Right renal cortex interstitium (tissue), 3 donors: ENCODE data around the gene COMT. TPM values are rescaled to one million over a fixed set of nuclear protein-coding genes. Genes with fewer than 3 reads are reported as not detected.

Experiments
- DNase-seq, 3 donors: peaks; one replicate each; pipeline ENCODE4 v3.0.0-alpha.2; 2013; ENCODE audit warnings: low read depth in 3 of 3, low spot score in 2 of 3
- polyA plus RNA-seq, 3 donors: library from polyadenylated mRNA; unstranded; fragments of 120-200 nt; gene quantifications; one replicate each; pipeline ENCODE4 v1.2.1, GENCODE V29; 2013; ENCODE audit not compliant: insufficient read length in 3 of 3

COMT gene
- polyA plus RNA-seq = 100 to 1,000 TPM in 2 of 3 donors, 10 to 100 TPM in 1; 88.6 to 126 (median 107) TPM

DNA sequence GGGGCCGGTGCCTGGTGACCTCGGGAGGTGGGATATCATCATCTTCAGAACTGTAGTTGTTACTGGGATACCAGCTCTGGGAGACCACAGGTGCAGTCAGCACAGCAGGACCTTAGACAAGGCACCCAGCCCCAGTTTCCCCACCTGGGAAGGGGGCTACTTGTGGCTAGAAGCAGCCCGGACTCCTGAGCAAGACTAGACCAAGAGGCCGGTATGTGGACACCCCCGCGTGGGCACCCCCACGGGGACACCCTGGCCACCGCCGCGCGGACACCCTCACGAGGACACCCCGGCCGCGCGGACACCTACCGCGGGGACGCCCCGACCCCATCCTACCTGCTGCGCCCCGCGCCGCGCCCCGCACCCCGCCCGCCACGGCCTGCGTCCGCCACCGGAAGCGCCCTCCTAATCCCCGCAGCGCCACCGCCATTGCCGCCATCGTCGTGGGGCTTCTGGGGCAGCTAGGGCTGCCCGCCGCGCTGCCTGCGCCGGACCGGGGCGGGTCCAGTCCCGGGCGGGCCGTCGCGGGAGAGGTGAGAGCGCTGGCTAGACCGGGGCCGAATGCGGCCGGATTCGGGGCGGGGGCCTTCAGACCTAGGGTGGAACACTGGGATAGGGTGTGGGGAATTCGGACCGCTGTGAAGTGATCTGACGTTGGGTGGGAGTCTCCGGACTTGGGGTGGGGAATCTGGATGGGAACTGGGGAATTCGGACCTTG, at the start of gene COMT, which contains the start of gene TXNRD2:
COMT (plus strand) TSS at position 408 of the 718 bp plus-strand sequence. CDS start 20,755 bp downstream, outside the sequence.
TXNRD2 (minus strand) TSS at position 454 of the 718 bp plus-strand sequence; CDS start at position 439, 15 bp downstream.
- DNase-seq = no peak

DNA sequence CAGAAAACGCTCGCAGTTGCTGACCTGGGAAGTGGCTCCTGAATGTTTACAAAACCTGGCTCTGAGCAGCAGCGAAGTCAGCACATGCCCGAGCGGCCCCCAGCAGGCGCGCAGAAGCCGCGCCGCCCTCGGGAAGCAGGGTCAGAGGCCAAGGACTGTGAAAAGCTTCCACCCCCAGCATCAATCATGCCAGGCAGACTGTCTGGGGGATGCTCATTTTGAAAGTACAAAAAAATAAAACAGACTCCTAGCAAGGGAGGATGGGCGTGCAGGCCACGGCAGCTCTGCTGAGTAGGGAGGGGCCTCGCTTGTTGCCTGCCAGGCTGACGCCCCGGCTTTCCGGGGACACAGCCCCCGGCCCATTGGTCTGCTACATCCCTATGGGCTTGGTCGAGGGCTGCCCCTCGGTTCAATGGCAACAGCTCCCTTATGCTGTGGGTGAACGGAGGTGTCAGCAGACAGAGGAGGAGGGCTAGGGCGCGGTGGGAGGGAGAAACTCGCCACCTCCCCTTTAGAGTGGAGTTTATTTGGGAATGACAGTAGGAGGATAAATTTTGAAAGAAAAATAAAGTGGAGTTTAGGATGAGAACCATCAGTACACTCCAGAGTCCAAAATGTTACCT, 49.2 kb upstream of the COMT start:
- no peak for DNase-seq

DNA sequence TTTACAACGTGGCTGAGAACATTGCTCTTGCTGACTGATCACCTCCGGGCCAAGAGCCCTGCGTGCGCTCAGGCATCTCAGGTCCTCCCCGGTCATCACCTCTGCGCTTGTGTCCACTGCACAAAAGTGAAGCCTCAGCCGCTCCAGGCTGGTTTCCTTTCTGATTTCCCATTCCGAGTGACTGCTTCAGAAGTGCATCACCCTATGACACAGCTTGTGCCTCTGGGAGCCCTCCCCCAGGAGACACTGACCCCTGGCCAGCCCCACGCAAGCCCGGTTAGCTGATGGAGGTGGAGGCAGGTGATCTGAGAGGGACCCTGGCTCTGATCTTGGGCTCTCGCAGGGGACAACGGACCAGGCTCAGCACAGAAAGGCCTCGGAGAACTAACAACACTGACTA, 48.6 kb upstream of the COMT start:
- no peak for DNase-seq

DNA sequence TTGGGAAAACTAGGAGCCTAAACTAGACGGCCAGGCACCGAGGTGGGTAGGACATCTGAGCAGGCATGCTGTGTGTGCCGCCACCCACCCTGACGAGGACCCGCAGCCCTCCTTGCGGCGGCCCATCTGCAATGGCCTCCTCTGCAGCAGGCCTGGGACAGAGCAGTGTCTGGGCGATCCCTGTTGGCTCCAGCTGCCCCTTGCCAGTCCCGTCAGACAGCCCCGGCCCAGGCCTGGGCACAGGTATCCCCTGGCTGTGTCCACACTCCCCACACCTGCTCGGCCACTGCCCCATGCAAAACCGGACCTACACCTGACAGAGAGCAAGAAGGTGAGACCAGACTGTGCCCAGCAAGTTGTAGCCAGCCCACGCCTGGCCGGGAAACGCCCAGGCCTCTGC, 48.2 kb upstream of the COMT start:
- no peak for DNase-seq

DNA sequence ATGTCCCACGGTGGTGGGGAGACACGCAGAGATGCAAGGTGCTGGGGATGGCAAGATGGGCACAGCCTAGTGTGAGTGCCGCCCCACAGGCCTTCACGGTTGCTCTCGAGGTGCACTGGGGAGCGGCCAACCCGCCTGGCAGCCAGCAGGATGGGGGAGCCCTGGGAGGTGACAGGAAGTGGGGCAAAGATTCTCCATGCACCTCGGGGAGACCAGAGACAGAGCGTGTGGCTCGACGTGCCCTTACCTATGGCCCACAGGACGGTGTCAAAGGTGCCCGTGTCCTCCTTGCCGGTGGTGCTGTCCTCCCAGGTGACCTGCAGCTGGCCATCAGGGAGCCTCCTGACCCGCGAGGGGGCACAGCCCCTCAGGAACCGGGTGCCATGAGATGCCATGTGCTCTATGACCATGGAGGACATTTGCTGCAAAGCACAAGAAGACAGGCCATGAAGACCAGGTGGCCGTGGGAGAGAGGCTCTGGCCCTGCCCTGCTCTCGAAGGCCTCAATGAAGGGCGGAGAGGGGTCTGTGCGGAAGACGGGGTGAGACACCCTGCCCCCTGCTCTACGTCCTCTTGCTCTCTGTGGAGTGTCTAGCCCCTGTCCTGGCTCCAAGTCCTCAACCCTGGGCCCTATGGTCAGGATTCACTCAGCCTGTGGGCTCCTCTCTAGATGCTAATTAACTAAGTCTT, 46.3 kb upstream of the COMT start:
- DNase-seq = no peak

DNA sequence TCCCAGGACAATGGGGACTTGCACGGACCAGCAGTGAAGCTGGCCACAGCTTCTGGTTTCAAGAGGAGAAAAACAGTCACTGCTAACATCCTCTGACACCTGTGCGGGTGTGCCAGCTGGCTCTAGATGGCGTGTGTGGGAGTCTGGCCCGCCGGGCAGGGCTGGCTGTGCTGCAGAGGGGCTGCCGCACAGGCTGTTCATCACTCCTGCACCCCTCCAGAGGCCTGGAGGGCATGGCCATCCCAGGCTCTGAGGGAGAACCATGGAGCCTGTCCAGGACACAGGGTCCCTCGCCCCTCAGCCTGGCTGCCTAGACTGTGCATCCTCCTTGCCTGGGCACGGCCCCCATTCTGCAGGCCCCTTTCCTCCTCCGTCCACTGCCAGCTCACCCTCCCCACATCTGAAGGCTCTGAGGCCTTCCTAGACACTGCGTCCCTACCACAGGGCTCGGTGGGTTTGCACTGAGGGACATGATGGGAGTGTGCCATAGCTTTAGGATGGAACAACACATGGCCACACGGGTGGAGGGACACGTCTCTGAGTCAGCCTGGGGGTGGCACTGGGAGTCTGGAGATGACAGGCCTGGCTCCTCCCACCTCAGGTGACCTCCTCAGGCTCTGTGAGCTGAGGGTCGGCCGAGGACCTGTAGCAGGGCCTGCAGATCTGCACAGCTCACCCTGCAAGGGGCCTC, 44.8 kb upstream of the COMT start:
- no peak for DNase-seq

DNA sequence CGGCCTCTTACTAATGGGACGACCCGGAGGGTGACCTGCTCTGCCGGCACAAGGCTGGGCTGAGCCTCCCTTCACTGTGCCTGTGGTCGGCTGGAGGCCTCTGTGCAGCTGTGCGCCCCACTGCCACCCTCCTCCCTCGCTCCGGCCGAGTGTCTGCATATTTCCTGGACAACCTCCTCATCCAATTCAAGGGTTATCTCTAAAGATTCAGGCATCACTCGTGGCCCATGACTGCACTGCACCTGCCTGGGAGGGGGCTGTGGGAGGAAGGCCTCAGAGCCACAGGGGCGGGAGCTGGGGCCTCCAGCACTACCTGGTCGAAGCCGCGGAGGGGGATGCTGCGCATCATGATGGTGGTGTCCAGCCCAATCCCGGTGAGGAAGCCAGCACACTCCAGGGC, 43.8 kb upstream of the COMT start:
- DNase-seq = no peak

DNA sequence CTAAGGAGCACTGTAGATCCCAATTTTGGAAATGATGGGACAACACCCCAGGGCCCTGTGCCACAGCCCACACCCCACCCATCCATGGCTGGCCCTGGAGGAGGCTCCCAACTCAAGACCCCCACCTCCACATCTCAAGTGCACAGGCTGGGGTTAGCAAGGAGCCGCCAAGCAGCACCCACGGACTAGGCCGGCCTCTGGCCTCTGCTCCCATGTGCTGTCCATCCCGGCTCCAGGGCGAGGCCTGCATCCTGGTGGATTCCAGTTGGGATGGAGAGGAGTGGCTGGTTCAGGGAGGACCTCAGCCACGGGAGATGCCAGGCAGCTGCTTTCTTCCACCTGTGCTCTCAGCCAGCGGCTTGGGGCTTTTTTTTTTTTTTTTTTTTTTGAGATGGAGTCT, 43.4 kb upstream of the COMT start:
- no peak for DNase-seq

DNA sequence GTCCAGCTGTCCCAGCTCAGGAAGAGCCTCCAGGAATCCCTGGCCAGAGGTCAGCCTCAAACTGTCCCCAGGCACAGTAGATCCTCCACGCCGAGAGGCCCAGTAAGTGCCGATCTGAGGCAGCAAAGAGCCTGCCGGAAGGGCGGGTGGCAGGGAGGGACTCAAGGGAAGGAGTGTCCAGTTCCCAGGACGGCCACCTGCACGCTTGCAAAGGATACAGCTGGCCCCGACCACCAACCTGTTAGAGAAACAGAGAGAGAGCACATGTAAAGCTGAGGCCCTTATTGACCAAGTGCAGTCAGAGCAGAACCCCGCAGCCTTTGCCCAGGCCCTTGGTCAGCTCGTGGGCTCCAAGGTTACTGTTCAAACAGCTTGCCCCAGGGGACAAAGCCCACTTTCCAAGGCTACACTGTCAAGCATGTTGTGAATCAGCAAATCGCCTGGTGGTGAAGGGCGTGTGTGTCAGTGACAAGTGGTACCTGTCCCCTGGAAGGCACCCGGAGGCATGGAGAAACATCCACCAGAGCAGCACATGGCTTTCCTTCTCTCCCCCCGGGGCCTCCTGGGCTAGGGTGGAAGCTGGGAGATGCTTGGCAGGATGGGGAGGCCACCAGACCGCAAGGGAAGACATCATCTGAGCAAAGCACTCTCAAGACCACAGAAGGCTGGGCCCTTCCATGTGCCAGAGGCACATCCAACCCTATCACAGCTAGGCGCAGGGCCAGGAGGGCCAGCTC, 42.6 kb upstream of the COMT start:
- DNase-seq = no peak

DNA sequence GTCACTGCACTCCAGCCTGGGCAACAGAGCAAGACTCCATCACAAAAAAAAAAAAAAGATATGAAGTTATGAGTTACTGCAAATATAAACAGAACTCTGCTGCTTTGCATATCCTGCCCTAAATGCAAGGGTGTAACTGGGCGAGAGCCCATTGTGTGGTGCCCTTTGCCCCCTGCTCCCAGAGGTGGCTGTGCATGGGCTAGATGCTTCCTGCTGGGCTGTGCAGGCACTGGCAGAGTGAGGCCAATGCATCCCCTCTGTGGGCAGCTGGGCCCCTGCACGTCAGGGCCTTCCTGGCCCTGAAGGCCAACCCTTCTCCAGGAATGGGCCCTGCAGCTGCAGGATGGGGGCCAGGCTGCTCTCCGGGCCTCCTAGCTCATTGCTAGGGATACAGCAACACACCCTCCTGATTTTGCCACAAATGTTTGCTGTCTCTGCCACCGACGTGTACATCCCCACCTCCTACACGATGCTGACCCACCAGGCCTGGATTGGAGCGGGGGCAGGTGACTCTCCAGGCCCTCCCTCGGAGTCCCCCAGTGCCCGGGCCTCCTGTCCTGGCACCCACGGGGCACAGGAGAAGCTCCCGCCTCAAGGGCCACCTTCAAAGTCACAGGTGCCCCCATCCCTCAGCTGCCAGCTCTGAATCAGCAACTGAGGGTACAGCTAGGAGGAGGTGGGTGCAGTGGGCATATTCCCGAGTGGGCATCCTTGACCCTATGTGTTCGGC, 40.7 kb upstream of the COMT start:
- DNase-seq = no peak

DNA sequence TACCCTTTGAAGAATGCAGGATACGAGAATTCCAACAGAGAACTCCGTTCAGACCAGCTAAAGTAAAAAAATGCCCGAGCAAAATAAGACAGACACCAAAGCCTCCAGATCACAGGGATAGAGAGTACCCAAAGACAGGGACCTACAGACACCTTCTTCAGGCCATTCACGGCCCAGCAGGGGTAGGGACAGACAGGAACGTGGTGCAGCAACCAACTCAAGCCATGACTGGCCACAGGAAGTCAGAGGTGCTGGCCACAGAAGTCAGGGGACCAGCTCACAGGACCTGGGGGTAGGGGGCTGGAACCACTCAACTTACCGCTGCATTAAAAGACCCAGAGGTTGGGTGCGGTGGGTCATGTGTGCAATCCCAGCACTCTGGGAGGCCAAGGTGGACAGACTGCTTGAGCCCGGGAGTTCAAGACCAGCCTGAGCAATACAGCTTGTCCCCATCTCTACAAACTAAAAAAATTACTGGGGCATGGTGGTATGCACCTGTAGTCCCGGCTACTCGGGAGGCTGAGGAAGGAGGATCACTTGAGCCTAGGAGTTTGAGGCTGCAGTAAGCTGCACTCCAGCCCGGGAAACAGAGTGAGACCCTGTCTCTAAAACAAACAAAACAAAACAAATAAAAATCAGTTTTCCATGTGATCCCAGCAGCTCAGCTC, 39.9 kb upstream of the COMT start:
- no peak for DNase-seq

DNA sequence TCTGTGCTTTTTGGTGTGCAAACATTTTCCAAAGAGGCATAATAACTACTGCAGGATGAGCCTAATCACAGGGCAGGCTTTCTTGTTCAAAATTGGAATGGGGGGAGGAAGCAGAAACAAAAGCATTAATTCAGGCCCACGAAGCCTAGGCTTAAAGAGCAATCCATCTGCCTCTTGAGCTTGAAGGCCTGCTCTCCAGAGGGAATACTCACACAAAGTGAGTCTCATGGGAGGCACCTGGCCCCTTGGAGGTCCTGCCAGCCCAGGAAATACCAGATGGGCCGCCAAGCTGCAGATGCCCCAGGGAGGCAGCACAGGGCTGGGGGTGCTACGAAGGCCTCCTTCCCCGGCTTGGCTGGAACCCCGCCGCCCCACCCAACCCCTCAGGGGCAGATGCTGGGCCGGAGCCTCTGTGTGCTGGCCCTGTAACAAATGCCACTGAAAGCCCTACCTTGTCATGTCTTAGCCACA, 39.3 kb upstream of the COMT start:
- no peak for DNase-seq

DNA sequence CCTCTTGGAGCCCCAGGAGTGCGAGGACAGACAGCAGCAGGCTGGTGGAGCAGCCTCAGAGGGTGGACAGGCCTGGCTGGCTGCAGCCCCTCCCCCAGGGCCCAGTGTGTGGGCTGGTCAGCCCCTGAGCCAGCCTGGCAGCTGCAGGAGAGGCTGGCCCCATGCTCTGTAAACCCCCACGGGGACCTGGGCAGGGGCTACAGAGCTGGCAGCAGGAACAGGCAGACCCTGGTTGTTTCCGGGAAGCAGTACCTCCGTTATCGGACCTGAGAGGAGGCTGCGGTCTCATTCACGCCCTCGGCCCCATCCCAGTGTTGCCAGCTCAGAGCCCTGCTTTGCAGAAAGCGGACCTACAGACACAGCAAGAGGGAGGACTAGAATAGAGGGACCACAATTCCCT, 38.5 kb upstream of the COMT start:
- DNase-seq = no peak

DNA sequence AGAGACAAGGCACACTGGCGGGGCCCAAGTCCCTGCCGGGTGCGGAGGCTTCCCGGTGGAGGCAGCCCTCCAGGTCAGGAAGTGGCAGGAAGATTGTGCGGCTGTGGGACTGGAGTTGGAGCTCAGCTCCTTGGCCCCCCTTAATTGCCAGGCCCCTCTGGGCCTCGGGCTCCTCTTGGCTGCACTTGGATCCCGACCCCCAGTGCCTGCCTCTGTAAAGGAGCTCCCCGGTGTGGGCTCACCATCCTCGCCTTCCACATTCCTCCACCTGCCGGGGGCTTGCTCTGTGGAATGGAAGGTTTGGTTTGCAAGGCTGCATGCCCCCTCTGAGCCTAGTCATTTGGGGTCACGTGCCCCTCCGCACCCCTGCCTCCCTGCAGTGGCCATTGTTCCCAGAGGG, 38.1 kb upstream of the COMT start:
- no peak for DNase-seq

DNA sequence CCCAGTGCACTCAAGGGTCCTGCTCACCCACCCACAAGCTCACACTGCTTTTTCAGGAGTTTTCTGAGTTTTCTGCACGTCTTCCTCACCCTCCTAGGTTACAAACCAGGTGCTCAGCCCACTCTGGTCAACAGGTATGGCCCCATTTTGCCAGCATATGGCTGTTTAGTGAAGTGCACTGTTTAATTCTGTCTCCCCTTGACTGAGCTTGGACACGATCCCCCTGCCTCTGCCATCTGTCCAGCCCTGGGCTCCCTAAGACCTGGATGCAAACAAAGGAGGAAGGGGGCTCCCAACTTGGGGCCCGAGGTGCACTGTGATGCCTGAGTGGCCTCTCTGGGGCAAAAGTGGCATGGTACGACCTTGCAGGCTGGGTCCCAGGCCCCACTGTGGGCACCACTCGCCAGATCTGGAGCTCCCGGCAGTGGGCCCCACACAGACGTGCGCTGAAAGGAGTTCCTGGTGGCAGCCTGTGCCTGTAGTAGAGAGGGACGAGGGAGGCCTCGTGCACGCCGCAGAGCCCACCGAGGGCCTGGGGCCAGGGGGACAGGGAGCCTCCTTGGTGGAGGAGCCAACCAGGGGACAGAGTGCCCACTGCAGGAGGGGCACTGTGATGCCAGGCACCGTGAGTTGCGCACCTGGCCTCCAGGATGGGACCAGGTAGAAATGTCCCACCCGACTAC, 37.3 kb upstream of the COMT start:
- DNase-seq = no peak

DNA sequence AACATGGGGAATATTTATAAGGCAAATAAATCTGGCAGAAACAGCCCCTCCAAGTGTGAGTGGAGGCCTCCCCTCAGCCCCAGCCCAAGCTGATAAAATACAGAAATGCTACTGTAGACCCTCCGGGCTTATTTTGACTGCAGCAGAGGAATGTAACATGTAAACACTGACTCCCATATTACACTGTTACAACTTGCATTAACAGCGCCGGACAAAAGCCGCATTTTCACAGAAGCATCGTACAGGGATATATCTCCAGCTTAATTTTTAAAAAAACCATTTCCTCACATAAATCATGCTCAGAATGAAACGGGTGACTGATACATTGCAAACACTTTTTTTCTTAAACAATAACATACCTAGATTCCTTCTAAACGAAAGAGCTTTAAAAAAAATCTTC, 36.6 kb upstream of the COMT start:
- no peak for DNase-seq

DNA sequence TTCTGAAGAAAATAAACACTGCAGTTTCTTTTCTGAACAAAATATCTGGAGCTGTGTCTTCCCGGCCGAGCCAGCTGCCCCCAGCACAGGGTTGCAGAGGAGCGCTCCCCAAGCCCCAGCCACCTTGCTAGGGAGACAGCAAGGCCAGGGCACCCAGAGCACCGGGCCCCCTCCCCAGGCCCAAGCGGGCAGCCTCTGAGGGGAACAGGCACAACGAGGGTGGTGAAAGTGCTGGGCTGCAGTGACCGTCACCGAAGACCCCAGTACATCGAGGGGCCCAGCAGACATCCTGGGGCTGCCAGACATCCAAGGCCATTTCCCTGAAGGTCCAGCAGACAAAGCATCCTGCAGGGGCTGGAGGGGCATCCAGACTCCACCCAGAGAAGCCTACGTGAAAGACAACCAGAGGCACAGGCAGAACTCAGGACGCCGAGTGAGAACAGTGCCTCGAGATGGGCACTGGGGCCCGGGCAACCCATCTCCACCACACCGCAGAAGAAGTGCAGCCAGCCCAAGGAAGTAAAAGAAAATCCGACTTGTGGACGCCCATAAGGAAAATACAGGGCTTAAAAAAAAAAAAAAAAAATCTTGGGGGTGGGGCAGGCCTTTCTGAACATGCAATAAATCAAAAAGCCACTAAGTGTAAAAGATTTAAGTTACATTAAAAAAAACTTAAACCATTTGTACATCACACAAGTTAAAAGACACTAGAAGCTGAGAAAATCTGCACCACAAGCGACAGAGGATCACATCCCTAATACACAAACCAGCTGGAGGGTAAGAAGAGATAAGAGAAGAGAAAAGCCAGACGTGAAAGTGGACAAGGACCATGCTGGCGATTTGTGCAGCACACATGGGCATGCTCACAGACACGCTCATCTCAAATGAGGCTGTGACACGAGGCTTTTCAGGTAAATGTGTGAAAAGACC, 36.0 kb upstream of the COMT start:
- DNase-seq = no peak
